COLO829 (cell line): ENCODE results near the gene BRINP3.
"Not testable (repeated sequence)": the region's sequence is repeated elsewhere in the genome, so short reads cannot be mapped to it uniquely, and the experiment has no call there.

Experiments used
- DNase-seq: peaks from one replicate; pipeline ENCODE4 v3.0.0; 2012; ENCODE audit warnings: low spot score

Gene BRINP3

GRCh38 chr1:190477762-190478148, at the start of gene BRINP3:
TSS of gene BRINP3 (minus strand) at chr1:190477864.
- DNase-seq, result no peak

- no peak for DNase-seq
Measured at GRCh38 chr1:190511554-190511953, 33.9 kb upstream of the BRINP3 start.

GRCh38 chr1:190507357-190507756, 29.7 kb upstream of the BRINP3 start:
- no peak for DNase-seq

DNA sequence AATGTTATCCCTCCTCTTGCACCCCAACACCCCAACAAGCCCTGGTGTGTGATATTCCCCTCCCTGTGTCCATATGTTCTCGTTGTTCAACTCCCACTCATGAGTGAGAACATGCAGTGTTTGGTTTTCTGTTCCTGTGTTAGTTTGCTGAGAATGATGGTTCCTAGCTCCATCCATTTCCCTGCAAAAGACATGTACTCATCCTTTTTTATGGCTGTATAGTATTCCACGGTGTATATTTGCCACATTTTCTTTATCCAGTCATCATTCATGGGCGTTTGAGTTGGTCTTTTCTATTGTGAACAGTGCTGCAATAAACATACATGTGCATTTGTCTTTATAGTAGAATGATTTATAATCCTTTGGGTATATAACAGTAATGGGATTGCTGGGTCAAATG, 26.9 kb upstream of the BRINP3 start:
- DNase-seq, result not testable (repeated sequence)

GRCh38 chr1:190497565-190497964, 19.9 kb upstream of the BRINP3 start:
- no peak for DNase-seq

DNA sequence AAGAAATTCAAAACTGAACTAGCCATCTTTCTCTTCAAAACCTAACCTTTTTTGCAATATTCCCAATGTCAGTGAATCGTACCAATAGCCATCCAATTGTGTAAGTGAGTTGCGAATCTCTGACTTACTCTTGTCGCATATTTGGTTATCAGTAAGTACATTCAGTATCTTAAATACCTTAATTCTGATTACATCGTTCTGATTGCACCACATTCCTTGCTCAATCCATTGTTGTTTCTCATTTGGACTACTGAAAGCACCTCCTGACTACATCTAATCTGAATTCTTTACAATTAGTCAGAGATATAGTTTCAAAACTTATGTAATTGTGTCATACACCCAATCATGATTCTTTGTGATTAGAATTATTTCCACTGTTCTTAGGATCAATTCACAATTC, 16.8 kb upstream of the BRINP3 start:
- DNase-seq, result no peak

DNA sequence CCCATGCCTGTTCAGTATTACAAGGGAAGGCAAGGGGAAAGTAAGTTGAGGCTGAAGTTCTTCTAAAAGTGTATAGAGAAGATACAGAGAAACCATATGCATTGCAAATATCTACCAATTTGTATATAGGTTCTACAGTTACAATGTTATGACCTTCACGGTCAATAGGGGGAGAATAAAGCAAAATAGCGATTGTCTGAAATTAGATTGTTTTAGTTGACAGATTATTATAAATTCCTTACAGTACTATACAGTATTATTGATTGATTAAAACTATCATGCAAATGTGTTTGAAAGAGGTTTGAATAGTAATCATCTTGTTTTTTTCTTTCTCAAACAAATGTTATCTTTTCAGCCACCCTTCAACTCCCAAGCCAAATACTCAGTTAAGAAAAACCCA, 13.7 kb upstream of the BRINP3 start:
- no peak for DNase-seq

- DNase-seq, result no peak
Measured at GRCh38 chr1:190484045-190484444, 6.4 kb upstream of the BRINP3 start.

DNA sequence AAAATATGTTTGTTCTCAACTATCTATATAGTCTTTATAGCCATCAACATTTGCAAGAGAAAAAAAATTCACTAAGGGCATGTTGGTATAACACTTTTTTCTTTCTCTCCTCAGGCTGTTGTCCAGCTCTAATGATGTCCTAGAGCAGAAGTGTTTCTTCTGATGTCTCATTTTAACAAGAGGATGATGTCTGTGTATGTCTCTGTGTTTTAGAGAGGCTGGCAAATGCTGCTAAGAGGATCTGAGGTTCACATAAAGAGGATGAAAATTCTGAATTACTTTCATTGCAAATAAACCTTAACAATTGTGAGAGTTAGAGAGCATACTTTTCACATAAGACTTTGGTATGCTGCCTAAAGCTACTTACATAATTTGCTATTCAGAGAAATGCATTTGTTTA, 2.6 kb upstream of the BRINP3 start:
- no peak for DNase-seq

DNA sequence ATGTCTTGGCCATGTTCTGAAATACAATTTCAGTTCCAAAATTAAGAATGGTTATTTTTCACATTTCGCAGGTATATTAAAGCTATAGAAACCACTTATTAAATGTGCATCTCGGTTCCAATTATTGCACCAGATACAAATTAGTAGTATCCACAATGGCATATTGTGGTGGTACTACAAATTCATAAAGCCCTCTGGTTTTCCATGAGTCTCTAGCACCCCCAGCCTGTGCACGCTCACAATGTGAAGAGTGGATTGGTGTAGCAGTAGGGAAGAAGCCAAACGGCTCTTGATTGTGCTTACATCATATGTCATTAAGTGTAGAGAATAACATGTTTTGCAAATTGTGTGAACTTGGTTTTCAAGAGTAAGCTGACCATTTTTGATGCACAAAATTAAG, 1.9 kb upstream of the BRINP3 start:
- no peak for DNase-seq

DNA sequence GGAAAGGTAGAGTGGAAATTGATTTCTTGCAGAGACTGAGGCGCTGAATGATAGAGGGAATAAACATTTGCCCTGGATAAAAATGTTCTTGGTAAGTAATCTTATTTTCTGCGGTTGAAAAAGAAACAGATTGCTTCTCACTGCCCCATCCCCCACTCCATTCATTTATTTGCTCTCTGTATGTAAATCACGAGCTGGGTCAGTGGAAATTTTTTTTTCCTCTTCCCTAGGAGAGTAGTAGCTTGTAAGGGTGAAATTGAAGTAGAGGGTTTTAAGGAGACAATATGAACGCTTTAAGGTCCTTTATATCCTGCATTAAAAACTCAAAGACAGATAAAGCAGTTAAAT, 1.4 kb upstream of the BRINP3 start:
- no peak for DNase-seq

- DNase-seq, result no peak
Measured at GRCh38 chr1:190478149-190479049, 735 bp upstream of the BRINP3 start.

- DNase-seq, result no peak
Measured at GRCh38 chr1:190476806-190477205, 858 bp downstream of the BRINP3 start.

GRCh38 chr1:190476321-190476720, 1.3 kb downstream of the BRINP3 start:
- DNase-seq, result no peak

DNA sequence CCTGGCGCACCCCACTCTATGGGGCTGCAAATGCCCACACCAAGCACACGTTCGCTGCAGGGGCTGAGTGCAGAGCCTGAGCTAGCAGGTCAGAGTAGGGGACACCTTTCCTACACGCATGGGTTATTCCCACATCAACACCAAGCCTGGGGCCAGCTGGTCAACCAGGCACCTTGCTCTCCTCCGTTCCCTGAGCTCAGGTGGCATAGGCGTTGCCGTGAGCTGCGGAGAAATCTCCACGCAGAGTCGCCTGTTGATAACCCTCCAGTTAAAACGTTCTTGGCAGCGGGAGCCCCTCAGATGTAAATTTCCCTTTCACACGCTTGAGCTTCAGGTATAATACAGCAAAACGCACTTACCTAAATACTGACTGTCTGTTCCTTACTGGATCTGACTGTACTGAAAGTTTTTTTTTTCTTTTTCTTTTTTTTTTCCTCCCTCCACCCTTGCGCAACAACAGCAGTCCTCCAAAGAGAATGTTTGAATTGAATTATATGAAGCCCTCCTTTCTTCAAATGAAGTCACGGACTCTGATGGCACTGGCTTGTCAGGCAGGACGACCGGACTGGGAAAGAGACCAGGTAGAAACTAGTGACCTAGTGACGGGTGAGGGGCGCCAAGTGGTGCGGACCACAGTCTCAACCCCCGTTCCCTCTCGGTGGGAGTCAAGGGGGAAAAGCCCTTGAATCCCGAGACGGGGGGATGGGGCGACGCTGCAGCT, 2.1 kb downstream of the BRINP3 start:
- DNase-seq, result no peak

DNA sequence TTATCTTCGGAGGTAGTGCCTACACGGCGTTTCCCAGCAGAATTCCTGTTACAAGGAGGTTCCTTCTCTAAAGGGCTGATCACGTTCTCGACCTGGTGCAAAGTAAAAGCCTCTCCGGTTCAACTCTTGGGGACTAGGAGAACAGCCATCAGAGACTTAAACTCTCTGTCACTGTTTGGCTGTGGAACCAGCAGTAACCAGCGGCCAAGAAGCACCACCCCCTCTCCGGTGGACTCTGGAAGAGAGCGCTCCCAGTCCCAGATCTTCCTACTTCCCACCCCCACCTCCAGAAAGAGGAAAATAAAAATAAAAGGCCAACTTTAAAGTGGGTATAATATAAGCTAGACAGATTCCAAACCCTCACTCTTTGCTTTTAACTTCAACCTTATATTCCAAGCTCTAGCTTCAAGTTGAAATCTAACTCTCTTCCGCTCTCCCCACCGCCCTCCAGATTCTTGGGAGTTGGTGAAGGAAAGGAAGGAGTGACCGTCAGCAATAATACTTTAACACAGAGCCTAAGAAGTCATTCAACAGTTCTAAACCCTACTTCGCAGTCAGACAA, 2.9 kb downstream of the BRINP3 start:
- no peak for DNase-seq

- DNase-seq, result no peak
Measured at GRCh38 chr1:190474010-190474409, 3.7 kb downstream of the BRINP3 start.

- DNase-seq, result no peak
Measured at GRCh38 chr1:190472494-190472893, 5.2 kb downstream of the BRINP3 start.

DNA sequence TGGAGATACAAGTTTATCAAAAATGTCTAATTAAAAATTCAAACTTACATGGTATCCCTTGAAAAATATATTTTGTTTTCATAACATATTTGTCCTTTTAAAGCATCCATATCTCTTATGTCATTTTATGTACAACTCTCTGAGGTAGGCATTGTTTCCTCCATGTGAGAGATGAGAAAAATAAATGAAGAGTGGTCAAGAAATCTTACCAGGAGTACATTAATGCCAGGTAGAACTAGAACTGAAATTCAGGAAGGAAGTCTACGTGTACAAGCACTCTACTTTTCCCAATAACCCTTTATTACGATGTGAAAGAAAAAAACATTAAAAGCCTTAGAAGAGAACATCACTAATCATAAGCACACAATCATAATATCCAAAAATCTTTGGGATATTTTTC, 5.6 kb downstream of the BRINP3 start:
- no peak for DNase-seq

- DNase-seq, result peak; percentile 33
Measured at GRCh38 chr1:190464690-190465089, 13.0 kb downstream of the BRINP3 start.

GRCh38 chr1:190456129-190456528, 21.5 kb downstream of the BRINP3 start:
- DNase-seq, result no peak

DNA sequence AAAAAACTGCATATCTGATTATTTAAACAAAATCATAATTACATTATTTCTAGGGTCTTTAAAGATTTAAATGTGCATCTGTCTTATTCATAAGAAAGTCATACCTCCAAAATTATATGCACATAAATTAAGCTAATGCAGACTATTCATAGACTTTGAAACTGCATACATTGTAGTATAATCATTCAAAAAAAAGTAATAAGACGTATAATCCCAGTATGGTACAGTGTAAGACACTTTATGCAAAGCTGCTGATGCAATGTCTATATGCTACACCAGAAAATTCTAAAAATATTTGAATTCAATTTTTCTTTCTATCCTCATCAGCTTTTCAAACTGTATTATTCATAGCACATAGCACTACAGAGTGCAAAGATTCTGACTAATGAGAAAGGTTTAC, 22.0 kb downstream of the BRINP3 start:
- DNase-seq, result no peak

GRCh38 chr1:190453550-190453949, 24.1 kb downstream of the BRINP3 start:
- no peak for DNase-seq
